Retina (tissue), 1 donor: ENCODE results near the gene BEST4.
A peak's percentile ranks its signal among the peaks of the same experiment; 100 is the strongest.
"Not testable (repeated sequence)": the region's sequence is repeated elsewhere in the genome, so short reads cannot be mapped to it uniquely, and the experiment has no call there.

Experiments
- DNase-seq: peaks from one replicate; pipeline ENCODE4 v3.0.0-alpha.2; 2016

BEST4 gene

DNA sequence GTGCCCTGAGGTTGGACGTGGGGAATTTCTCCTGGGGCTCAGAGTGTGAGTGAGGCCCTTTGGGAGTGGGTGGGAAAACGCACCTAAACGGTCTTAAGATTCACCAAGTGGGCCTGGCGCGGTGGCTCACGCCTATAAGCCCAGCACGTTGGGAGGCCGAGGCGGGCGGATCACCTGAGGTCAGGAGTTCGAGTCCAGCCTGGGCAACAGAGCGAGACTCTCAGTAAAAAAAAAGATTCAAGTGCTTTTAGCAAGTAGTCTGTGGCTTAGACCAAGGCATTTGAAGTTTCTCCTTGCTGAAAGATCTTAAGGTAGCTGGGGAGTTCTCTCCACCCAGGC lies 11.3 kb downstream of the BEST4 start:
- DNase-seq, result no peak

DNA sequence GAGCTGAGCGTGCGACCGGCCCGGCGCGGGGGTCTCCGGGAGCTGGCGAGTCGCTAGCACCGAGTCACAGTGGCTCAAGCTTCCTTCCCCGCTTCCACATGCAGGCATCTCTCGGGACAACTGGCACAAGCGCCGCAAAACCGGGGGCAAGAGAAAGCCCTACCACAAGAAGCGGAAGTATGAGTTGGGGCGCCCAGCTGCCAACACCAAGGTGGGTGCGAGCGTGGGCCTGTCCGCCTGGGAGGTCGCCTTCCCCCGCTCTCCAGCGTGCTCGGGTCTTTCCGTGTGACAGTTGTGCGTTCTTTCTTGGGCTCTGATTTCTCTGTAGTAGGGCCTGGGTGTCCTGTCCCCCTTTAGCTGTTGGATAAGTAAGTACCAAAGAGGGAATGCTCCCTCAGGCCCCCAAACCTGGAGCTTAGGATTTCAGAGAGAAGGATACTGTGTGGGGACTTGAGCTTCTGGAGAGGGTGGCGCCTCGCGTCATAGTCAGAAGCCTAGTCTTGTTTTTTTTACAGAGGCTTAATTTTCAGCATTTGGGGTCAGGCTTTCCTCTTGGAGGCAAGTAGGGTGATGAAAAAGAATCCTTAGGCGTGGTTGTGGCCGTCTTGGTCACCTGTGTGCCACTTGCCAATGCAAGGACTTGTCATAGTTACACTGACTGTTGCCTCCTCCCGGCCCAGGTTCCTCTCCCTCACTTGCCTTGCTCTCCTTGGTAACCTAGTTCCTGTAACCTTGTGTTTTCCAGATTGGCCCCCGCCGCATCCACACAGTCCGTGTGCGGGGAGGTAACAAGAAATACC lies 11.8 kb downstream of the BEST4 start:
- DNase-seq, result no peak

DNA sequence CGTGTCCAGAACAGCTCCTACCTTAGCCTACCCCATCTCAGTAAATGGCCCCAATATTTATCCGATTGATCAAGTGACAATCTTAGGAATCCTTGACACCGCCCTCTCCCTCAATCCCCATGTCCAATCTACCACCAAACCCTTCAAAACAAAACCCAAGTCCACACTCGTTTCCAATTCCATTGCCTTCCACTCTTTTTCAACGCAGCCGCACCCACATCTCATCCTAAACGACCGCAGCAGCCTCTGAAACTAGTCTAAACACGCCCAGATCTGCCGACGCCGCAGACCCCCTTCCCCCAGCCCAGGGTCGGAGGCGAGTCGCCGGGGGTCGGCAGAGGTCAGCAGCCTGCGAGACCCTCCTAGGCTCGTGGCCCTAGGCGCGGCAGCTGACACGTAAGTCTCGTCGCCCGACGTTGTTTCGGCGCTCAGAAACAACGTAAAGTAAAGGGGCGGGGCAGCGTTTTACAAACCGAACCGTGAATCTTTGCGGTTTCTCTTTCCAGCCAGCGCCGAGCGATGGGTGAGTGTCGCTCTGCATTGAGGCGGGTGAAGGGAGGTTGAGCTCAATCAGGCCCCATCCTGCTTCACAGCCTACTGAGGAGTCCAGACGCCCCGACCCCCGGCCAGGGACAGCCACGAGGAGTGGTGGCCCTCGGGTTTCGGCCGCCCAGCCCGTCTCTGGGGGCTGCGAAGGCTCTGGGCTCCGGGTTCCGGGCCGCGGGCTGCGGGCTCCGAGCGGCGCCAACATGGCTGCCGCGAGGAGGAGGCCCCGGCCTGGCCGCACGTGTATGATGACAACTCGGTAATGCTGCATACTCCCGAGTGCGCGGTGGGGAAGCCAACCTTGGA lies 12.7 kb downstream of the BEST4 start, which contains the start of gene RPS8:
RPS8 (plus strand) TSS at position 463 of the 852 bp plus-strand sequence; CDS start at position 520, 57 bp downstream.
- peak; percentile 97 for DNase-seq

DNA sequence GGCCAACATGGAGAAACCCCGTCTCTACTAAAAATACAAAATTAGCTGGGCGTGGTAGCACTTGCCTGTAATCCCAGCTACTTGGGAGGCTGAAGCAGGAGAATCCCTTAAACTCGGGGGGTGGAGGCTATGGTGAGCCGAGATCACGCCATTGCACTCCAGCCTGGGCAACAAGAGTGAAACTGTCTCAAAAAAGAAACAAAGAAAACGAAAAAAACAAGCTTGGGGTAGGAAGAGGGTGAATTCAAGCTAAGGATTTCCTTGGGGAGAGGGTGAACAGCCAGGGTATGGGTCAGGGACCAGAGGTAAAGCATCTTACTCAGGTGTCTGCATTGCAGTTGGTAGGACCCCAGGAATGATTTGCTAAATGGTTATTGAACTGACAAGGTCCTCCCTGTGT lies 21.5 kb downstream of the BEST4 start:
- not testable (repeated sequence) for DNase-seq

DNA sequence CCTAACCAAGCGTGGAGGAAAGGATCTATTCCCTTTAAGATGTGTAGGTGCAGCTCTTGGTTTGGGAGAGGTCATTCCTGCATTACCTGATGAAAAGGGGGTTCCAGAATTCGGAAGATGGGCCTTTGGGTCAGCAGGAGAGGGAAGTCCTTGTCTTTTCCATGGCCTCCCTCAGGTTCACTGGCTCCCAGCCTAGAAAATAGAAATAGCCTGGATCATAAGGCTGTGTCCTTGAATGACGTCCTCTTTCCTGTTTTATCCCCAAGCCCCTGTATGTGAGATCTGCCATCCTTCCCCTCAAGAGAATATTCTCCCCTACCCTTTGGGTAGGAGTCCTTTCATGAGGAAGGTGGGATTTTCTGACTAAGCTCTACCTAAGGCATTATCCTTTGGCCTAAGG lies 27.1 kb downstream of the BEST4 start:
- no peak for DNase-seq

DNA sequence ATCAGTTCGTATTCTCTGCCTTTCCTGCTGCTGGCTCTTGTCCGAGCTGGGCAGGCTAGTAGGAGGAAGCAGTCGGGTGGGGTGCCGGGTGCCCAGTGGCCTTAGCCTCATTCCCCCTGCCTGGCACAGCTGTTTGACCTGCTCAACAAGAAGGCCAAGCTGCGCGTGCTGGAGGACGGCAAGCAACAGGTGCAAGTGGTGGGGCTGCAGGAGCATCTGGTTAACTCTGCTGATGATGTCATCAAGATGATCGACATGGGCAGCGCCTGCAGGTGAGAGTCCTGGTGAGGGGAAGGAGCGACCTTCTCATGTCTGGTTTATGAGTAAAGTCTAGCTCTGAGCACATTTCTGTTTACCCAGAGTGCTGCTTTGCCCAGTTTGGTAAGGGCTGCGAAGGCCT lies 28.9 kb downstream of the BEST4 start:
- no peak for DNase-seq

DNA sequence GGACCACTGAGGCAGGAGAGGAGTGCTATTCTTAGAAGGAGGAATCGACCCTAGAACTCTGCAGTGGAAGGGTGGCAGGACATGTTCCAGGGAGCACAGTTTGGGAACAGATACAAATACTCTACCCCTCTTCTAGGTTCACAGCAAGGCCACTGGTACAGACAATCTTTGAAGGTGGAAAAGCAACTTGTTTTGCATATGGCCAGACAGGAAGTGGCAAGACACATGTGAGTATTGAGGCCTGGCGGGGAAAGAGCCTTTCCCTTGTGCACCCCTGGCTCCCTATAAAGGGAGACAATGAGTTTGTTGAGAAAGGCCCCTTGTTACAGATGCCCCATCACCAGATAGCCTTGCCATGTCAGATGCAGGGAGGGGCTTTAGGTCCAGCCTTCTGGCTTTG lies 30.6 kb downstream of the BEST4 start:
- DNase-seq, result no peak

DNA sequence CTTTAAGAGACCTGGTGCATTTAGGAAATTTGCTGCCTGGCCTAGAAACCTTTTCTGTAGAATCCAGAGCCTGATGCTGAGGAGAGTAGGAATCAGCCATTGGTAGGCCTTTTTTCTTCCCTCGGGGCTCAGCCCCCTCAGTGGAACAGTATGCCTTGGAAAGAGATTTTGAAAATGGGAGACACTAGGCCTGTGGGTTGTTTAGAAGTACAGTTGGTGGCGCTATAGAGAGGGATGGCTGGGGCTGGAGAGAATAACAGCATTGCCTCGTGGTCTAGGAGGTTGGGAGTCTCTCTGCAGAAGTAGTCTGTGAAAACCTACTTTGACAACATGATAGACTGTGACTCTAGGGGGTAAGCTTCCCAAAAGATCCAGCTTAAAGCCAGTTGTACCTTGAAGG lies 40.1 kb downstream of the BEST4 start:
- no peak for DNase-seq

DNA sequence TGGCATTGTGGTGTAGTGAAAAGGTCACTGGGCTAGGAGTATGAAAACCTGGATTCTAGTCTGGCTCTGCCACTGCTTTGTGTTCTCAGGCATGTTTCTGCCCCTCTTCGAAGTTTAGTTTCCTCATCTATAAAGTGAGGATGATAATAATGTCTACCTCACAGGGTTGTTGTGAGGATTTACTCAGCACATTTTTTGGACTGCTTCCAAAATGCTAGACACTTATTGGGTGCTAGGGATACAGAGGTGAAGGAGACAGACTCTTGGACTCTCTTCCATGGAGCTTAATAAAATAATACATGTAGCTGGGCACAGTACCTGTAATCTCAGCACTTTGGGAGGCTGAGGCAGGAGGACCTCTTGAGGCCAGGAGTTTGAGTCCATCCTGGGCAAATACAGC lies 44.8 kb downstream of the BEST4 start:
- DNase-seq, result no peak

DNA sequence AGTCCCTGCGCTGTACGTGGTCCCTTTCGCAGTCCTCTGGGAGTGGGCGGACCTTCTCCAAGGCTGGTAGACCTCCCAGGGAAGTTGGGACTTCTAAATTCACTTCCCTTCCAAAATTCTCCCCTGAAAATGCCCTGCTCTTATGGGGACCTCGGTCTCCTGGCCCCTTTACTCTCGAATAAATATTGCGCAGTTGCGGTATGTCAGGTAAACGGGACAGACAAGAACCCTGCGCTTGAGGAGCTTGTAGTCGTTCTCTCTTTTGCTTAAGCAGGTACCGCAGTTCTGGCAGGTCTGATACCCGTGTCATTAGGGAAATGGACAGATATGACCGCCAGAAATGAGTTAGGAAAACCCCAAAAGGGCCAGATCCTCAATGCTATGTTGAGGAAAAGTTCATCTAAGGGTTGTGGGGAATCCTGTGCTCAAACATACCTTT lies 47.8 kb downstream of the BEST4 start:
- DNase-seq, result no peak

DNA sequence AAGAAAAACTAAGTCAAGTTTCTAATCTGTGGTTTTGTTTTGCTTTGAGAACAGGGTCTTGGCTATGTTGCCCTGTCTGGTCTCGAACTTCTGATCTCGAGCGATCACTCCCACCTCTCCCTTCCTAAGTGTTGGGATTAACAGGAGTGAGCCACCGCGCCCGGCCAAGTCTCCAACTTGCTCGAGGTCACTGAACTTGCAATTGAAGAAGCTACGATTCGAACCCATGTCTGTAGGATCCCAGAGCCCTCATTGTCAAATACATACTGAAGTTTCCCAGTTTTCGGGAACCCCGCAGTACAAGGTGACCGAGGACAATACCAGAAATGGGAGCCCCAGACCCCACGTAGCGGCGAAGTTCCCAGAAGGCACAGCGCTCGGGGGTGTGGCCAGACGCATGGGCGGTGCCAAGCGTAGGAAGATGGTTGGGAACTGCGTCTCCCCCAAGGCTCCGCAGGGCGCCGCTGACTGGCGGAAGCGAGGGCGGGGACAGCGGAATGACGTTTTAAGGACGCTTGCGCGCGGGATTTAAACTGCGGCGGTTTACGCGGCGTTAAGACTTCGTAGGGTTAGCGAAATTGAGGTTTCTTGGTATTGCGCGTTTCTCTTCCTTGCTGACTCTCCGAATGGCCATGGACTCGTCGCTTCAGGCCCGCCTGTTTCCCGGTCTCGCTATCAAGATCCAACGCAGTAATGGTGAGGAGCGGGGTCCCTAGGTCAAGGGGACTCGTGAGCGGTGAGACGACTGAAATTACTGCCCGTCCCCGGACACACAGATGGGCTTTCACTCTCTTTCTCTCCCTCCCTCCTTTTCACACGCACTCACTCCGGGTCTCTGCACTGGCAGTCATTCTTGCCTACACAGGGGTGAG lies 48.4 kb downstream of the BEST4 start, which contains the start of gene KIF2C:
KIF2C (plus strand) TSS at position 531 of the 872 bp plus-strand sequence; CDS start at position 627, 96 bp downstream.
- DNase-seq, result peak; percentile 96

DNA sequence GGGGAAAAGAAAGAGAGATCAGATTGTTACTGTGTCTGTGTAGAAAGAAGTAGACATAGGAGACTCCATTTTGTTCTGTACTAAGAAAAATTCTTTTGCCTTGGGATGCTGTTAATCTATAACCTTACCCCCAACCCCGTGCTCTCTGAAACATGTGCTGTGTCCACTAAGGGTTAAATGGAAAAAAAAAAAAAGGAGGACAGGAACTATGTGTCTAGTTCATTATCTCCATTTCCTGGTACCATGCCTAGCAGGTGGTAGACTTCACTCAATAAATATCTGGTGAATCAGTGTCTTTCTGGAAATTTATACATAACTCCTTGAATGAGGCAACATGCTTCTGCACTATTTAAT lies 49.0 kb downstream of the BEST4 start:
- not testable (repeated sequence) for DNase-seq

DNA sequence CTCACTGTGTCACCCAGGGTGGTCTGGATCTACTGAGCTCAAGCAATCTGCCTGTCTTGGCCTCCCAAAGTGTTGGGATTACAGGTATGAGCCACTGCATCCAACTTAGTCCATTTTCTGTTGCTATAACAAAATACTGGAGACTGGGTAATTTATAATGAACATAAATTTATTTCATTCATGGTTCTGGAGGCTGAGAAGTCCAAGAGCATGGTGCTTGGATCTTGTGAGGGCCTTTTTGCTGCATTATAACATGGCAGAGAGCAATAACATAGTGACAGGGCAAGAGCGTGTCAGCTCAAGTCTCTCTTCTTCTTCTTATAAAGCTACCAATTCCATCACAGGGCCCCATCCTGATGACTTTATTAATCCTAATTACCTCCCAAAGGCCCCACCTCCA lies 52.0 kb downstream of the BEST4 start:
- DNase-seq, result no peak

DNA sequence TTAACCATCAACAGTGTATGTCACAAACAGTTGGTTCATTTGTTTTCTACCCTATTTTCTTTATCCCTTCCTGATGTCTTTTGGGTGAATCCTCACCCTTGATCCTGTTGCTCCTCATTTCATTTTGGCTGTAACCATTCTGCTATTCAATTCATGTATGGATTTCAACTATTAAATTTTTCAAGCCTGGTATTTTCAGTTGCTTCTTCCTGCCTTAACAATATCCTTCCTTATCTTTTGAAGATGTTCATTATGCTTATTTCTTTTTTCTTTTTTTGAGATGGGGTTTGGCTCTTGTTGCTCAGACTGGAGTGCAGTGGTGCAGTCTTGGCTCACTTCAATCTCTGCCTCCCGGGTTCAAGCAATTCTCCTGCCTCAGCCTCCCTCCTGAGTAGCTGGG lies 54.2 kb downstream of the BEST4 start:
- no peak for DNase-seq
